ENCODE results near the gene VAC14.
"Not testable (repeated sequence)": the region's sequence is repeated elsewhere in the genome, so short reads cannot be mapped to it uniquely, and the experiment has no call there.

Gene VAC14

GRCh38 chr16:70678121-70678897, 122.6 kb downstream of the VAC14 start:
- no peak for DNase-seq

GRCh38 chr16:70677499-70678120, 123.3 kb downstream of the VAC14 start:
- DNase-seq, result no peak

- no peak for DNase-seq
Observed at GRCh38 chr16:70676675-70677498, 124.1 kb downstream of the VAC14 start.

- no peak for DNase-seq
Observed at GRCh38 chr16:70675851-70676513, 125.0 kb downstream of the VAC14 start.

GRCh38 chr16:70674221-70675014, 126.5 kb downstream of the VAC14 start:
- DNase-seq, result no peak

- not testable (repeated sequence) for DNase-seq
Observed at GRCh38 chr16:70670938-70671337, 130.0 kb downstream of the VAC14 start.

- no peak for DNase-seq
Observed at GRCh38 chr16:70670175-70670574, 130.8 kb downstream of the VAC14 start.

GRCh38 chr16:70665806-70666735, 134.9 kb downstream of the VAC14 start:
- DNase-seq, result no peak

- DNase-seq, result no peak
Observed at GRCh38 chr16:70665113-70665694, 135.8 kb downstream of the VAC14 start.

GRCh38 chr16:70664325-70665112, 136.4 kb downstream of the VAC14 start:
- no peak for DNase-seq

- no peak for DNase-seq
Observed at GRCh38 chr16:70663524-70664324, 137.2 kb downstream of the VAC14 start.

- no peak for DNase-seq
Observed at GRCh38 chr16:70662991-70663523, 137.9 kb downstream of the VAC14 start.

- DNase-seq, result no peak
Observed at GRCh38 chr16:70661918-70662641, 138.9 kb downstream of the VAC14 start.

- no peak for DNase-seq
Observed at GRCh38 chr16:70661534-70661917, 139.4 kb downstream of the VAC14 start.

GRCh38 chr16:70660672-70661350, 140.1 kb downstream of the VAC14 start:
- no peak for DNase-seq

GRCh38 chr16:70659953-70660671, 140.8 kb downstream of the VAC14 start:
- DNase-seq, result no peak

GRCh38 chr16:70659546-70659945, 141.4 kb downstream of the VAC14 start:
- no peak for DNase-seq
